Activated gamma-delta T cell (primary cell): ENCODE measurements around the gene SLA2.
A peak's percentile ranks its signal among the peaks of the same experiment; 100 is the strongest.
"Not testable (repeated sequence)": the region's sequence is repeated elsewhere in the genome, so short reads cannot be mapped to it uniquely, and the experiment has no call there.

Source experiments
- DNase-seq: peaks from one replicate; lab custom pipeline; 2025; lab: John Stamatoyannopoulos, UW

SLA2 gene

DNA sequence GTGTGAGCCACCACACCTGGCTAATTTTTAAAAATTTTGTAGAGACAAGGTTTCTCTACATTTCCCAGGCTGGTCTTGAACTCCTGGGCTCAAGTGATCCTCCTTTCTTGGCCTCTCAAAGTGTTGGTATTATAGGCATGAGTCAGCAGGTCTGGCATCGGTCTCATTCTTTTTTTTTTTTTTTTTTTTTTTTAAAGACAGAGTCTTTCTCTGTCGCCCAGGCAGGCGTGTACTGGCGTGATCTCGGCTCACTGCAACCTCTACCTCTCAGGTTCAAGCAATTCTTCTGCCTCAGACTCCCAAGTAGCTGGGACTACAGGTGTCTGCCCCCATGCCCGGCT, 37.6 kb downstream of the SLA2 start:
- DNase-seq, result not testable (repeated sequence)

DNA sequence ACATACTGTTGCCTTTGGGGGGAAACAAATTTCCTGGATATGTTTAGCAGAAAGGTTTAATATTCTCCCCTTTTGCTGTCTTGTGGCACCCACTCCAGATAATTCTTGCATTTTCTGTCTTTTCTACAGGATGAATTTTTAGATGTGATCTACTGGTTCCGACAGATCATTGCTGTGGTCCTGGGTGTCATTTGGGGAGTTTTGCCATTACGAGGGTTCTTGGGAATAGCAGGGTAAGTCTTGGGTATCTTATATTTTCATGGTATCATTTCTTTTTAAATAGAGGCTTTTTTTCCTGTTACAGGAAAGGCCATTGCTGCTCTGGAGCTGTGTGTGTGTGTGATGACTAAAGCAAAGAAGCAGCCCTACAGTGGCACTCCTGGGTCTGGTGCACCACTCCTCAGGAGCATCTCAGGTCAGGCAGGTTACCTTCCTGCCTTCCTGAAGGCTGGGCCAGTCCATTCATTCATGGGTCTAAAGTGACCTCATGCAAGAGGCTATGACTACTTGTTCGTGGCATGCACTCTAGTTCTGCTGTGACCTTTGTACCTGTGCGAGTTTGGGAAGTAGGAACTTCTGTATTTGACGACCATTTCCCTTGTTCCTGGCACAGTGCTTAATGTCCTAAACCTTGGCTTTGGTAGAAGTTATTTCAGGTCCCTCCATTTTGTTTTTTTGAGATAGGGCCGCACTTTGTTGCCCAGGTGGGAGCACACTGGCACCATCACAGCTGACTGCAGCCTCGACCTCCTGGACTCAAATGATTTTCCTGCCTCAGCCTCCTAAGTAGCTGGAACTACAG, 38.2 kb downstream of the SLA2 start:
- no peak for DNase-seq

DNA sequence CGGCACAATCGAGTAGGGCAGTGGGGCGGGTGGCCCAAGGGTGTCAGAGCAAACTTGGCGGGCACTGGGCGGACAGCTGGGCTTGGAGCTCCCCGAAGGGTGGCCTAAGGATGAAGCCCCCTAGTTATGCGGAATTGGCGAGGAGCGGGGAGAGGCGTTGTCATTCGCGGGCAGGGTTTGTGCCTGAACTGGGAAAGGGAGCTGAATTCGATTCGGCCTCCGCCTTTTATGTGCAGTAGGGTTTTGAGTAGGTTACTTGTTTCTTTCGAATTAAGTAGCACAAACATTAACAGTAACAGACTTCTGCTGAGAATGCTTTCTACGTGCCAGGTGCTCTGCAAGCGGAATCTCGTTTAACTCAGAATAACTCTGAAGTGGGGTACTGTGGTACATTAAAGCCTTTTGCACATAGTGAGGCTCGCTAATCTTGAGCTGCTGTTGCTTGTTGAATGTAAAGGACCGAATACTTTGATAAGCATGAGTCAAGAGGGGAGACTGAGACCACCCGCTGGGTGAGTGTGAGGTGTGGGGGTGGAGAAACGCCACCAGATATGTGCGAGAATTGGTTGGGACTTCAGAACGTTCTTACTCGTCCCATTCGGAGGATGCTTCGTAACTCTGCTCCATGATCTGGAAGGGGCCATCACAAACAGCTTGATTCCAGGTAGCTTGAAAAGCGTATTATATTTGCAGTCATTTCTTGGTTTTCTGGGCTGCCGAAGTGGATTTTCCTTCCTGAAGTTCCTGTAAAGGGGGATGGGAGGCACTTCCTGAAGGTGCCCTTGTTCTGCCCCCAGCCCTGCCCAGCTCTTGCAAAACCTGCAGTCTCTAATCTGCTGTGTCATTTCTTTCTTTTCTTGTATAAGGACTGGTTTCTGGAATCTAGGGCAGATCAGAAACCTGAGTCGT, 39.6 kb downstream of the SLA2 start:
- no peak for DNase-seq

- peak; percentile 99 for DNase-seq
These were observed 40.4 kb downstream of the SLA2 start, which contains the start of gene RAB5IF for GRCh38 chr20:36605399-36606157. TSS of gene RAB5IF (plus strand) at chr20:36605779. CDS start at chr20:36605952, 173 bp downstream.

- no peak for DNase-seq
These were observed 41.0 kb downstream of the SLA2 start for GRCh38 chr20:36604952-36605398.

- DNase-seq, result no peak
These were observed 44.5 kb downstream of the SLA2 start for GRCh38 chr20:36601540-36601939.

DNA sequence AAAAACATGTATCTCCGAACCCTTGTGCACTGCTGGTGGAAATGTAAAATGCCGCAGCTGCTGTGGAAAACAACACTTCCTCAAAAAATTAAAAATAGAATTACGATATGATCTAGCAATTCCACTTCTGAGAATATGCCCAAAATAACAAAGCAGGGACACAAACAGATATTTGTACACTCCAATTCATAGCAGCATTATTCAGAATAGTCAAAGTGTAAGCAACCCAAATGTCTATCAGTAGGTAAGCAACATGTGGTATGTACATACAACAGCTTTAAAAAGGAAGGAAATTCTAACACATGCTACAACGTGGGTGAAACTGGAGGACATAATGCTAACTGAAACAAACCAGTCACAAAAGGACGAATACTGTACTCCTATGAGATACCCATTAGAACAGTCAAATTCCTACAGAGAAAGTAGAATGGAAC, 46.1 kb downstream of the SLA2 start:
- DNase-seq, result no peak

DNA sequence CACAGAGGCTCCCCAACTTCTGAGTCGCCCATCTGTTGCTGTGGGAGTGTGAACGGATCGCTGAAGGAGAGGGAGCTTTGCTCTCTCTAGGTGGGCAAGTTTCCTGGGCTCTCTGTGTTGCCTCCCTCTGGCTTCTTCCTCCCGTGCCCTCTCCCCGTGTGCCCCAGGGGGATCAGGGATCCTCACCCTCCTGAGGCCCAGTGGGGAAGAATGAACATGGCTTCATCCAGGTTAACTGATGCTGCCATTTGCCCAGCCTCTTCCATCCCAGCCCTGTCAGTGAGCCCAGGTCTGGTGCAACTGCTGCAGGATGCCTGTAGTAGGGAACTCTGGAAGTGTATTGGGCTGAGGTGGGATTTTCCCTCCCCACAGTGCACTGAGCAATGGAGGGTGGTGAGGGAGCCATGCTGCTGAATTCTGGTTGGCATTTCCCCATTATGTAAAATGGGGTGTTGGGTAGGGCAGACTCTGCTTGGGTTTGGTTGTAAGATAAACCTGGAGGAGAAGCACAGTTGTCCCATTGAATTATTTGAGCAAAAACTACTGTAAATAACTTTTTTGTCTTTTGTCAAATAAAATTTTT, 52.6 kb downstream of the SLA2 start:
- DNase-seq, result no peak

DNA sequence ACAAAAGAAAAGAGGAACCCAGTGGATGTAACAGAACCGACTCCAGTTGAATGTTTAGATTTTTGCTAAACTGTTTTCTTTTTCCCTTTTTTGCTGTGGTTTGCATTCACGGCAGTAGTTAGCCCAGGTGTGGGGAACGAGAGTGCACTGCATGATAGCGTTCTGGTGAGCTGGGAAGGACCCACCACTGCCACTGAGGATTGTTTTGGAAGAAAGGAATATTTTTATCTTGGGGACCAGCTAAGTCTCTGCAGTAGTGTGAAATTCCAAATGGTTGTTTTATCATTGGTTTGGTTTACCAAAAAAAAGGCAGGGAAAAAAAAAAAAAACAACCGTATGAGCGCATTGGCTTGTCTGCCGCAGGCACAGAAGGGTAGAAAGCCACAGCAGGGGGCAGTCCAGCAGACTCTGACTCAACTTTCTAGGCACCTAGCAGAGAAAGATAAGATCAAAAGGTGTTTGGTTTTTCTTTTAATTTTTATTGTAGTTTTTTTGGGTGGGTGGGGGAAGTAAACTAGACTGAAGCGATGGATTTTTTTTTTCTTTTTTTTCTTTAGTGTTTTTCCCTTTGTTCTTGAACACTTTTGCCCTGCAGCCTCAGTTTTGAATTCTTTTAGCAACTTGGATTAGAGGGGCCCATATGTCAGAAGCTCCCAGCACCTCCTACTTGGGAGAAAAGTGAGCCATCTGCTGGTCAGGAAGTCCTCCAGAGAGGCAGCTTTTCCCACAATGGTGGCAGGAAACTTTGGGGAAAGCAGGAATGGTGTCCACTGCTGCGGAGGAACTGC, 53.9 kb downstream of the SLA2 start:
- no peak for DNase-seq

GRCh38 chr20:36591281-36591680, 54.7 kb downstream of the SLA2 start:
- no peak for DNase-seq

DNA sequence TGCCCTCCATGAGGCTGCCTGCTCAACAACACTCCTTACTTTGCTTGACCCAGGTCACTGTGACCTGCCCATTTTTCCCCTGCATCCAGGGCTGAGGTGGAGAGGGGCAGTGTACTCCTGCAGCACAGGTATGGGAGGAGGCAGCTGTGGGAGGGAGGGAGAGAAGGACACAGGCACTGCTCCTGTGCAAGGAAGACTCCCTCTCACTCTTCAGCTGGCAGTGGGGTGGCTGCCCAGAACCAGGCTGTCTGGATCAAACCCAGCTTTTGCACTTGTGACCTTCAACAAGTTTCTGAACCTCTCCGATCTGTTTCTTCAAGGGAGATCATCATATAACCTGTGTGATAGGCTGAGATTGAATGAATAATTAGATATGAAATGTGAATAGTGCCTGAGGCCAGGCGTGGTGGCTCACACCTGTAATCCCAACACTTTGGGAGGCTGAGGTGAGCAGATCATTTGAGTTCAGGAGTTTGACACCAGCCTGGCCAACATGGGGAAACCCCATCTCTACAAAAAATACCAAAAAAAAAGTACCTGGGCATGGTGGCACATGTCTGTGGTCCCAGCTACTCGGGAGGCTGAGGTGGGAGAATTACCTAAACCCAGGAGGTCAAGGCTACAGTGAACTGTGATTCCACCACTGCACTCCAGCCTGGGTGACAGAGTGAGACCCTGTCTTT, 58.5 kb downstream of the SLA2 start:
- no peak for DNase-seq

GRCh38 chr20:36585410-36586125, 60.4 kb downstream of the SLA2 start:
- DNase-seq, result no peak

DNA sequence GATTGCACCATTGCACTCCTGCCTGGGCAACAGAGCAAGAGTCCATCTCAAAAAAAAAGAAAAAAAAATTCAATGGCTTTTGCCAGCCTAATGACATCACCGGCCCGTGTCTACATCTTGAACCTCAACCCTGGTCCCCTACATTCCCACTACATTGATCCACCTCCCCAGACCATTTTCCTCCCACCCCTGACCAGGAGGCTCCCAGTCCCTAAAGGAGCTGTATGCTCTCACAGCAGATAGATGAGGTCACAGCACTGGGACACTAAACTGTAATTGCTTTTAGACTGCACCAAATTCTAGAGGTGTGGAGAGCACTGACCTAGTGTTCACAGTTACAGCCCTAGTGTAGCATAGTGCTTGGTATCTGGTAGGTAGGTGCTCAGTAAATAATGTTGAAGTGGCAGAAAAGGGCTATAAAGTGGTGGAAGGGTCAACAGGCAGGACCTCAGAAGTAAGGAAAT, 61.9 kb downstream of the SLA2 start:
- no peak for DNase-seq

GRCh38 chr20:36582821-36583220, 63.2 kb downstream of the SLA2 start:
- DNase-seq, result no peak

GRCh38 chr20:36582322-36582721, 63.7 kb downstream of the SLA2 start:
- no peak for DNase-seq

DNA sequence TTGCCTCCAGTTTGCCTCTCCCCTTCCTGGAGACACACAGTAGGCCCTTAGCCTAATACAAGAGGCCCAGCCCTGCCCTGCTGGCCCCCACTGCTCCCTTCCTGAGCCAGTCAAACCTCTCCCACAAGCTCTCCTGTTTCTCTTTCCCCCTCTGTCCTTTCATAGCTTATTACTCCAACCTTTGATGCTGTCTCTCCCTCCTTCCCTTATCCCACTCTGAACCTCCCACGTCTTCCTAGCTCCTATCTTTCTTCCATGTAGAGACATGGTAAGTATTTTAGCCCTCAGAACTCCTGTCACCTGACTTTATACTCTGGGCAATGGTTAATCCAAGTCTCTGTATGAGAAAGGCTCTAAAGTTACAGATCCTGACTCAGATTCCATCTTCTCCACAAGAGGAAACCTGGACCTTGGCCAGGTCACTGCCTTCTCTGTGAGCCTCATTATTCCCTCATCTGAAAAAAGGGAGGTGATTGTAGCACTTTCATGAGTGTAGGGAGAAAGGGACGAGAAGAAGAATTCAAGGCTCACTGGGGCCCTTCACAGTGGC, 65.9 kb downstream of the SLA2 start:
- no peak for DNase-seq

GRCh38 chr20:36578356-36579041, 67.5 kb downstream of the SLA2 start:
- no peak for DNase-seq

- no peak for DNase-seq
These were observed 69.9 kb downstream of the SLA2 start for GRCh38 chr20:36576081-36576445.
